AG09319 (cell line): Measurements from ENCODE around the gene CAB39L.

Experiments used
- DNase-seq: peaks from one replicate; pipeline ENCODE4 v3.0.0-alpha.2; 2010; ENCODE audit warnings: low read depth; ENCODE audit errors: extremely low read depth
- CTCF ChIP-seq: IDR thresholded peaks from 2 replicates; pipeline ENCODE4 v1.5.1; 2011; ENCODE audit warnings: low read depth, mild to moderate bottlenecking, inconsistent platforms, low read length, moderate library complexity

Gene CAB39L

GRCh38 chr13:49271264-49271663 is 172.6 kb downstream of the CAB39L start:
- DNase-seq, result no peak

GRCh38 chr13:49265822-49266221 is 178.0 kb downstream of the CAB39L start:
- no peak for TF ChIP-seq CTCF
- no peak for DNase-seq

More at GRCh38 chr13:49271264-49271663, 172.6 kb downstream of the CAB39L start:
- no peak for TF ChIP-seq CTCF

- no peak for DNase-seq
- no peak for TF ChIP-seq CTCF
Observed at GRCh38 chr13:49262634-49263033, 181.2 kb downstream of the CAB39L start.

GRCh38 chr13:49259586-49259985 is 184.3 kb downstream of the CAB39L start:
- TF ChIP-seq CTCF, result no peak

More at GRCh38 chr13:49259586-49259985, 184.3 kb downstream of the CAB39L start:
- DNase-seq, result no peak
